ENCODE results near the gene SLX9.
A peak's percentile ranks its signal among the peaks of the same experiment; 100 is the strongest.

SLX9 gene

DNA sequence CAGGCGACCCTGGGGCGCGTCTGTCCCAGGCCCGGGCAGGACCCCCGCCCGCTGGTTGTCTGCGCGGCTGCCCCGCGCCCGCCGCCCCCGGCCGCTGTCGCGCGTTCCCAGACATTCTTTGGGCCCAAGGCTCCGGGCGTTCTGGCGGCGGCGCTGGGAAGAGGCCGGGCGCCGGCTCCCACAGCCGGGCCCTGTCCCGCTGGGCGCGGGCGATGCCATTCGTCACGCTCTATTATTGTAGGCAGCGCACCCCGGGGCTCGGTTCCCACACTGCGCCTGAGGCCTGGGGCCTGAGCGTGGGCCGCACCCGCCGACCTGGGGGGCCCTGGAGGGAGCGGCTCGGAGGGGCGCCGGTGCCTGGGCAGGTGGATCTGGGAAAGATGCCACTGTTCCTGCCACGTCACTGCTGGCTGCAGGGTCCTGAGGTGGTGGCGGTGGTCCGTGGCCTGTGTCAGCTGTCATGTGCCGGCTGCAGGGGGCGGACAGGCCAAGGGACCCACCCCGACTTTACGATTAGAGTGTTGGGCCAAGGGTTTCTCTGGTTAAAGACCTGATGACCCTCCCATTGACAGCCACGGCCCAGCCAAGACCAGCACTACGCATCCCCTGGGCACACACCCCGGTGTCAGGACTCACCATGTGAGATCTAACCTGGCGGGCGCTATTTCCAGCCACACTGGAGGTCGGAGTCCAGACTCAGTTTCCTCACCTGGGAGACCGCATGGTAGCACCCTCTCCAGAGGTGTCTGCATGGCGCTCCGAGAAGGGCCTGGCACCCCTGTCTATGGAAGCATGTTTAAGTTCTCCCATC, 79.5 kb downstream of the SLX9 start:
- Histone ChIP-seq H3K79me2 (ENCODE audit: control insufficient read depth, insufficient read depth, low read length) (no peaks in the 10 kb centered on the region), H3K9ac (ENCODE audit: low read length) (no peak overlapping the region), H3K27ac (ENCODE audit: low read depth, low read length) (no peak overlapping the region), H3K27me3 (ENCODE audit: insufficient read depth, low read length, poor library complexity) (no peaks in the 10 kb centered on the region), H3K23ac (ENCODE audit: low read length) (no peak overlapping the region), H2AK5ac (ENCODE audit: low read length) (no peak overlapping the region), H3K4me3 (ENCODE audit: low read length) (no peak overlapping the region), H2BK5ac (ENCODE audit: low read length) (no peak overlapping the region), H4K8ac (ENCODE audit: low read depth, low read length) (no peak overlapping the region), H2BK15ac (replicated peaks; ENCODE audit: low read depth) (no peak overlapping the region), H2BK120ac (ENCODE audit: low read depth, low read length) (no peak overlapping the region), H3K56ac (ENCODE audit: low read length) (no peak overlapping the region), H3K4me1 (ENCODE audit: control insufficient read depth, low read depth, low read length) (no peaks in the 10 kb centered on the region), H3K36me3 (ENCODE audit: control insufficient read depth, insufficient read depth, low read length) (no peaks in the 10 kb centered on the region), H3K18ac (ENCODE audit: low read length) (no peak overlapping the region), H3K4me2 (ENCODE audit: low read length) (no peak overlapping the region), H4K5ac (ENCODE audit: low read length) (no peak overlapping the region), H3K79me1 (ENCODE audit: low read length) (no peaks in the 10 kb centered on the region), H3K4ac (ENCODE audit: low read depth, low read length) (peak overlapping the region; percentile 18)
- DNase-seq, result peak; percentile 40
- no CpG with 5 or more reads among the region's 60 CpGs for WGBS (ENCODE audit: extremely low coverage, insufficient coverage, low lambda C conversion rate)

DNA sequence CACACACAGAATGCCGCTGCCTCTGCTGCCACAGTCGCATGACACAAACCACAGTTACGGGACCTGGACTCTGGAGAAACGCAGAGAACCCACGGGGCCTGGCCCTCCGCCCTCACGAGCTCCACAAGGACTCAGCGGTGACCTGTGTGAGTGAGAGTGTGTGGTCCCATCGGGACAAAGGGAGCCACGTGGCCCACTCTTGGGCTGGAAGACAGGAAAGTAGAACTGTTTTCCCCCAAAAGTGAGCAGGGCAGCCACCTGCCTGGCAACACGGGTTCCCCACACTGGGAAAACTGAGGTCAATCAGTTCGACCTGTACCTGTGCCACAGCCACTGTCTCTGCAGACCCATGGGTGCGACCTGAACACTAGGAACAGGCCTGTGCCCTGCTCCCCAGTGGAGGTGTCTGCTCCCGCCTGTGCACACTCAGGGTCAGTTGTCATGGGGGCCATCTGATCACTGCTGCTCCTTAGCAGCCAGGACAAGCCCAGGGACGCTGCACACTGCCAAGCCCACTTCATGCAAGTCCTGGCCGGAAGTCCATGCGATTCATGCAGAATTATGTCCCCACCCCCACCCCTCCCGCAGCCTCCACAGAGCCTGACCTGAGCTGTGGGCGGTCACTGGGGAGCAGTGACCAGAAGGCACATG, 80.2 kb downstream of the SLX9 start:
- no peaks in the 10 kb centered on the region for H3K79me2 ChIP-seq (ENCODE audit: control insufficient read depth, insufficient read depth, low read length)
- no peak overlapping the region for H2BK15ac ChIP-seq (replicated peaks; ENCODE audit: low read depth)
- no peak overlapping the region for H3K18ac ChIP-seq (ENCODE audit: low read length)
- no peaks in the 10 kb centered on the region for H3K4me1 ChIP-seq (ENCODE audit: control insufficient read depth, low read depth, low read length)
- no peak overlapping the region for H2AK5ac ChIP-seq (ENCODE audit: low read length)
- H3K56ac ChIP-seq (ENCODE audit: low read length), result no peak overlapping the region
- H3K4ac ChIP-seq (ENCODE audit: low read depth, low read length), result no peak overlapping the region
- H3K23ac ChIP-seq (ENCODE audit: low read length), result no peak overlapping the region
- no peaks in the 10 kb centered on the region for H3K27me3 ChIP-seq (ENCODE audit: insufficient read depth, low read length, poor library complexity)
- no peak overlapping the region for H3K4me3 ChIP-seq (ENCODE audit: low read length)
- no peak overlapping the region for H3K4me2 ChIP-seq (ENCODE audit: low read length)
- H3K36me3 ChIP-seq (ENCODE audit: control insufficient read depth, insufficient read depth, low read length), result no peaks in the 10 kb centered on the region
- no peak overlapping the region for H2BK5ac ChIP-seq (ENCODE audit: low read length)
- WGBS (ENCODE audit: extremely low coverage, insufficient coverage, low lambda C conversion rate), result no CpG with 5 or more reads among the region's 19 CpGs
- H4K8ac ChIP-seq (ENCODE audit: low read depth, low read length), result no peak overlapping the region
- DNase-seq, result no peak
- H4K5ac ChIP-seq (ENCODE audit: low read length), result no peak overlapping the region
- H2BK120ac ChIP-seq (ENCODE audit: low read depth, low read length), result no peak overlapping the region
- H3K27ac ChIP-seq (ENCODE audit: low read depth, low read length), result no peak overlapping the region
- H3K9ac ChIP-seq (ENCODE audit: low read length), result no peak overlapping the region
- H3K79me1 ChIP-seq (ENCODE audit: low read length), result no peaks in the 10 kb centered on the region

- no peak overlapping the region for H3K18ac ChIP-seq (ENCODE audit: low read length)
- H3K4ac ChIP-seq (ENCODE audit: low read depth, low read length), result no peak overlapping the region
- H3K36me3 ChIP-seq (ENCODE audit: control insufficient read depth, insufficient read depth, low read length), result no peaks in the 10 kb centered on the region
- H3K27me3 ChIP-seq (ENCODE audit: insufficient read depth, low read length, poor library complexity), result no peaks in the 10 kb centered on the region
- no peak overlapping the region for H2BK5ac ChIP-seq (ENCODE audit: low read length)
- no peak overlapping the region for H3K4me3 ChIP-seq (ENCODE audit: low read length)
- no peak overlapping the region for H2BK15ac ChIP-seq (replicated peaks; ENCODE audit: low read depth)
- H4K8ac ChIP-seq (ENCODE audit: low read depth, low read length), result no peak overlapping the region
- H2BK120ac ChIP-seq (ENCODE audit: low read depth, low read length), result no peak overlapping the region
- no peak overlapping the region for H3K4me2 ChIP-seq (ENCODE audit: low read length)
- no peak overlapping the region for H2AK5ac ChIP-seq (ENCODE audit: low read length)
- no peak overlapping the region for H4K5ac ChIP-seq (ENCODE audit: low read length)
- no peaks in the 10 kb centered on the region for H3K4me1 ChIP-seq (ENCODE audit: control insufficient read depth, low read depth, low read length)
- WGBS (ENCODE audit: extremely low coverage, insufficient coverage, low lambda C conversion rate), result no CpG with 5 or more reads among the region's 28 CpGs
- H3K79me2 ChIP-seq (ENCODE audit: control insufficient read depth, insufficient read depth, low read length), result no peaks in the 10 kb centered on the region
- no peak for DNase-seq
- no peak overlapping the region for H3K56ac ChIP-seq (ENCODE audit: low read length)
- H3K27ac ChIP-seq (ENCODE audit: low read depth, low read length), result no peak overlapping the region
- no peak overlapping the region for H3K23ac ChIP-seq (ENCODE audit: low read length)
- no peaks in the 10 kb centered on the region for H3K79me1 ChIP-seq (ENCODE audit: low read length)
- no peak overlapping the region for H3K9ac ChIP-seq (ENCODE audit: low read length)
These were observed 81.0 kb downstream of the SLX9 start for GRCh38 chr21:45020629-45021427.

- Histone ChIP-seq H3K4ac (ENCODE audit: low read depth, low read length) (no peak overlapping the region), H3K4me1 (ENCODE audit: control insufficient read depth, low read depth, low read length) (no peaks in the 10 kb centered on the region), H2AK5ac (ENCODE audit: low read length) (no peak overlapping the region), H3K79me1 (ENCODE audit: low read length) (no peaks in the 10 kb centered on the region), H3K4me3 (ENCODE audit: low read length) (no peak overlapping the region), H3K4me2 (ENCODE audit: low read length) (no peak overlapping the region), H3K79me2 (ENCODE audit: control insufficient read depth, insufficient read depth, low read length) (no peaks in the 10 kb centered on the region), H3K27me3 (ENCODE audit: insufficient read depth, low read length, poor library complexity) (no peaks in the 10 kb centered on the region), H2BK15ac (replicated peaks; ENCODE audit: low read depth) (no peak overlapping the region), H3K23ac (ENCODE audit: low read length) (no peak overlapping the region), H2BK5ac (ENCODE audit: low read length) (no peak overlapping the region), H3K56ac (ENCODE audit: low read length) (no peak overlapping the region), H4K5ac (ENCODE audit: low read length) (no peak overlapping the region), H3K9ac (ENCODE audit: low read length) (no peak overlapping the region), H3K36me3 (ENCODE audit: control insufficient read depth, insufficient read depth, low read length) (no peaks in the 10 kb centered on the region), H3K27ac (ENCODE audit: low read depth, low read length) (no peak overlapping the region), H3K18ac (ENCODE audit: low read length) (no peak overlapping the region), H4K8ac (ENCODE audit: low read depth, low read length) (no peak overlapping the region), H2BK120ac (ENCODE audit: low read depth, low read length) (no peak overlapping the region)
- peak; percentile 22 for DNase-seq
- no CpG with 5 or more reads among the region's 31 CpGs for WGBS (ENCODE audit: extremely low coverage, insufficient coverage, low lambda C conversion rate)
These were observed 81.9 kb downstream of the SLX9 start for GRCh38 chr21:45021428-45022347.

DNA sequence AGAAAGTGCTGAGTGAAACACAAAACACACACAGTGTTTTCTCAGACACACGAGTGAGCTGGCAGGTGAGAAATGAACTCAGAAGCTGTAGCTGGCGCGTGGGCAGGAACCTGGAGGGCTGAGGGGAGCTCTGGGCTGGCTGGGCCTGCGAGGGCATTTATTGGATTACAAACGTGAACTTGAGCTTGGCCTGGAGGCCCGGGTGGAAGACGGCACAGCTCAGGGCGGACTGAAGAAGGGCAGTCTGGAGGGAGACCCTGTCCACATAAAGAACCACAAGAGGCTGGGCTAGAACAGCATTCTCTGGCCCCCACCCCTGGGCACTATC, 82.5 kb downstream of the SLX9 start:
- Histone ChIP-seq H3K79me1 (ENCODE audit: low read length) (no peaks in the 10 kb centered on the region), H3K4me3 (ENCODE audit: low read length) (no peak overlapping the region), H2AK5ac (ENCODE audit: low read length) (no peak overlapping the region), H4K5ac (ENCODE audit: low read length) (no peak overlapping the region), H3K18ac (ENCODE audit: low read length) (no peak overlapping the region), H3K9ac (ENCODE audit: low read length) (no peak overlapping the region), H3K79me2 (ENCODE audit: control insufficient read depth, insufficient read depth, low read length) (no peaks in the 10 kb centered on the region), H2BK5ac (ENCODE audit: low read length) (no peak overlapping the region), H2BK120ac (ENCODE audit: low read depth, low read length) (no peak overlapping the region), H3K36me3 (ENCODE audit: control insufficient read depth, insufficient read depth, low read length) (no peaks in the 10 kb centered on the region), H4K8ac (ENCODE audit: low read depth, low read length) (no peak overlapping the region), H3K56ac (ENCODE audit: low read length) (no peak overlapping the region), H3K23ac (ENCODE audit: low read length) (no peak overlapping the region), H3K4me1 (ENCODE audit: control insufficient read depth, low read depth, low read length) (no peaks in the 10 kb centered on the region), H2BK15ac (replicated peaks; ENCODE audit: low read depth) (no peak overlapping the region), H3K4ac (ENCODE audit: low read depth, low read length) (no peak overlapping the region), H3K4me2 (ENCODE audit: low read length) (no peak overlapping the region), H3K27ac (ENCODE audit: low read depth, low read length) (no peak overlapping the region), H3K27me3 (ENCODE audit: insufficient read depth, low read length, poor library complexity) (no peaks in the 10 kb centered on the region)
- no peak for DNase-seq
- WGBS (ENCODE audit: extremely low coverage, insufficient coverage, low lambda C conversion rate), result no CpG with 5 or more reads among the region's 8 CpGs
